Measurements from ENCODE around the gene SP7.
"Not testable (repeated sequence)": the region's sequence is repeated elsewhere in the genome, so short reads cannot be mapped to it uniquely, and the experiment has no call there.

The SP7 gene

GRCh38 chr12:53336181-53336681 is at the start of gene SP7:
TSS of gene SP7 (minus strand) at chr12:53336354. CDS start at chr12:53335646, 708 bp downstream.
- DNase-seq (ENCODE audit: low read depth): no peak

GRCh38 chr12:53383258-53383657 is 47.1 kb upstream of the SP7 start:
- DNase-seq (ENCODE audit: low read depth): no peak

- no peak for DNase-seq (ENCODE audit: low read depth)
Measured at GRCh38 chr12:53381731-53382630, 45.8 kb upstream of the SP7 start.

GRCh38 chr12:53380794-53381730 is 44.9 kb upstream of the SP7 start:
- no peak for DNase-seq (ENCODE audit: low read depth)

GRCh38 chr12:53380104-53380793 is 44.1 kb upstream of the SP7 start, which contains the start of gene SP1:
TSS of gene SP1 (plus strand) at chr12:53380176. CDS start at chr12:53380292, 116 bp downstream.
- DNase-seq (ENCODE audit: low read depth): no peak

- DNase-seq (ENCODE audit: low read depth): peak; percentile 100
Measured at GRCh38 chr12:53379389-53380103, 43.4 kb upstream of the SP7 start.

GRCh38 chr12:53378724-53379388 is 42.7 kb upstream of the SP7 start:
- DNase-seq (ENCODE audit: low read depth): no peak

GRCh38 chr12:53378222-53378621 is 42.1 kb upstream of the SP7 start:
- DNase-seq (ENCODE audit: low read depth): no peak

- DNase-seq (ENCODE audit: low read depth): no peak
Measured at GRCh38 chr12:53376747-53377146, 40.6 kb upstream of the SP7 start.

- DNase-seq (ENCODE audit: low read depth): not testable (repeated sequence)
Measured at GRCh38 chr12:53374277-53374676, 38.1 kb upstream of the SP7 start.

GRCh38 chr12:53373554-53374133 is 37.5 kb upstream of the SP7 start:
- not testable (repeated sequence) for DNase-seq (ENCODE audit: low read depth)

GRCh38 chr12:53365245-53365904 is 29.2 kb upstream of the SP7 start:
- DNase-seq (ENCODE audit: low read depth): no peak

- DNase-seq (ENCODE audit: low read depth): not testable (repeated sequence)
Measured at GRCh38 chr12:53361638-53362037, 25.5 kb upstream of the SP7 start.

- DNase-seq (ENCODE audit: low read depth): no peak
Measured at GRCh38 chr12:53358836-53359419, 22.8 kb upstream of the SP7 start.

GRCh38 chr12:53355121-53355520 is 19.0 kb upstream of the SP7 start:
- DNase-seq (ENCODE audit: low read depth): no peak

- DNase-seq (ENCODE audit: low read depth): no peak
Measured at GRCh38 chr12:53353257-53353655, 17.1 kb upstream of the SP7 start.

- no peak for DNase-seq (ENCODE audit: low read depth)
Measured at GRCh38 chr12:53352331-53353256, 16.4 kb upstream of the SP7 start.

GRCh38 chr12:53347905-53348304 is 11.8 kb upstream of the SP7 start:
- DNase-seq (ENCODE audit: low read depth): no peak
